WTC11 (cell line): ENCODE data around the gene GLTPD2.

Experiments
- CTCF ChIP-seq: fragments of 200-600 bp; IDR thresholded peaks from 2 replicates; pipeline ENCODE4 v1.8.0; 2022; ENCODE audit warnings: antibody characterized with exemption
- TEAD1 ChIP-seq: sonication (generic); formaldehyde crosslinking; IDR thresholded peaks from 2 replicates; pipeline ENCODE4 v1.8.0; 2022; ENCODE audit warnings: mild to moderate bottlenecking, missing genetic modification reagents
- TEAD4 ChIP-seq: sonication (generic); formaldehyde crosslinking; IDR thresholded peaks from 2 replicates; pipeline ENCODE4 v1.8.0; 2022; ENCODE audit warnings: mild to moderate bottlenecking, missing genetic modification reagents
- ZNF317 ChIP-seq: sonication (generic); formaldehyde crosslinking; IDR thresholded peaks from 2 replicates; pipeline ENCODE4 v1.8.1; 2023; ENCODE audit warnings: low read depth, mild to moderate bottlenecking, moderate library complexity, missing genetic modification reagents, borderline replicate concordance
- TF ChIP-seq, protein P1 (sequence below): sonication (generic); formaldehyde crosslinking; IDR thresholded peaks from 2 replicates; pipeline ENCODE4 v1.8.1; 2023; ENCODE audit warnings: mild to moderate bottlenecking, missing genetic modification reagents, moderate library complexity

- TF ChIP-seq, protein P1, sequence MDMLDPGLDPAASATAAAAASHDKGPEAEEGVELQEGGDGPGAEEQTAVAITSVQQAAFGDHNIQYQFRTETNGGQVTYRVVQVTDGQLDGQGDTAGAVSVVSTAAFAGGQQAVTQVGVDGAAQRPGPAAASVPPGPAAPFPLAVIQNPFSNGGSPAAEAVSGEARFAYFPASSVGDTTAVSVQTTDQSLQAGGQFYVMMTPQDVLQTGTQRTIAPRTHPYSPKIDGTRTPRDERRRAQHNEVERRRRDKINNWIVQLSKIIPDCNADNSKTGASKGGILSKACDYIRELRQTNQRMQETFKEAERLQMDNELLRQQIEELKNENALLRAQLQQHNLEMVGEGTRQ (CRISPR knock-in tag): no peak
- TF ChIP-seq CTCF: no peak
- no peak for TF ChIP-seq TEAD1 (CRISPR knock-in tag)
- TF ChIP-seq ZNF317 (CRISPR knock-in tag): no peak
- TF ChIP-seq TEAD4 (CRISPR knock-in tag): no peak
Measured at GRCh38 chr17:4806456-4806776, 17.7 kb downstream of the GLTPD2 start.
